ENCODE measurements around the gene TLK2. TPM values are rescaled to one million over a fixed set of nuclear protein-coding genes. Genes with fewer than 3 reads are reported as not detected.

The TLK2 gene
- total RNA-seq, 1 experiment from 2014 or later = 56.1 TPM

DNA sequence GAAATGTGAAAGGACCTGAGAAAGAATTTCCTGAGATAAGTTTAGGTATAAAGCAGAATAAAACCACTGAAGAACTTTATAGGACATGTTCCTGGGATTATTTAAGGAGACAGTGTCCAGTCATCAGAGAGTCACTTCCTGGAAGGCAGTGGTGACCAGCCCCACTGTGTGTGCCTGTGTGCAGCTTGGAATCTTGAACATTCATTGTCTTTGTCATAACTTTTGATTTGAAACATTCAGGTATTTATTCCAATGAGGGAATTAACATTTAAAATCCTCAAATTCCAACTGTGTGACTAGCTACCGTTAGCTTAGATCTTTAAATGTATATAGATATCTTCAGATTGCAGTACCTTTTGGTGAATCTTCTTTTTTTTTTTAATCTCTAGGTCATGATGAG, 87.2 kb downstream of the TLK2 start:
- intact Hi-C loops (cut with micrococcal nuclease) = no loop called here
- Mint-ChIP-seq H3K4me3 (ENCODE audit: unreplicated experiment) (no peak overlapping the region), H3K27ac (ENCODE audit: low read depth, unreplicated experiment) (peak overlapping the region; percentile 7), H3K27me3 (ENCODE audit: insufficient read depth, unreplicated experiment) (no peaks in the 10 kb centered on the region), H3K4me1 (ENCODE audit: insufficient read depth, unreplicated experiment) (peaks cover 9% of the 10 kb centered on the region), H3K9me3 (ENCODE audit: unreplicated experiment) (no peaks in the 10 kb centered on the region), H3K36me3 (ENCODE audit: insufficient read depth, unreplicated experiment) (peaks cover 81% of the 10 kb centered on the region)
- POLR2A ChIA-PET = interaction anchor here (0.6 to 0.7 kb wide), 3 partner anchors 476 to 784 kb away, joined by 3 to 4 read pairs (median 3); no protein-coding TSS in a partner anchor
- BruUV-seq (replicated peaks) = no TSS peak
- peak; percentile 35 for DNase-seq (ENCODE audit: unreplicated experiment)
- TF ChIP-seq, protein P1, sequence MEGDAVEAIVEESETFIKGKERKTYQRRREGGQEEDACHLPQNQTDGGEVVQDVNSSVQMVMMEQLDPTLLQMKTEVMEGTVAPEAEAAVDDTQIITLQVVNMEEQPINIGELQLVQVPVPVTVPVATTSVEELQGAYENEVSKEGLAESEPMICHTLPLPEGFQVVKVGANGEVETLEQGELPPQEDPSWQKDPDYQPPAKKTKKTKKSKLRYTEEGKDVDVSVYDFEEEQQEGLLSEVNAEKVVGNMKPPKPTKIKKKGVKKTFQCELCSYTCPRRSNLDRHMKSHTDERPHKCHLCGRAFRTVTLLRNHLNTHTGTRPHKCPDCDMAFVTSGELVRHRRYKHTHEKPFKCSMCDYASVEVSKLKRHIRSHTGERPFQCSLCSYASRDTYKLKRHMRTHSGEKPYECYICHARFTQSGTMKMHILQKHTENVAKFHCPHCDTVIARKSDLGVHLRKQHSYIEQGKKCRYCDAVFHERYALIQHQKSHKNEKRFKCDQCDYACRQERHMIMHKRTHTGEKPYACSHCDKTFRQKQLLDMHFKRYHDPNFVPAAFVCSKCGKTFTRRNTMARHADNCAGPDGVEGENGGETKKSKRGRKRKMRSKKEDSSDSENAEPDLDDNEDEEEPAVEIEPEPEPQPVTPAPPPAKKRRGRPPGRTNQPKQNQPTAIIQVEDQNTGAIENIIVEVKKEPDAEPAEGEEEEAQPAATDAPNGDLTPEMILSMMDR (IDR thresholded peaks at IDR 0.05; ENCODE audit: unreplicated experiment) = no peak
- CTCF ChIA-PET = no interaction called here

DNA sequence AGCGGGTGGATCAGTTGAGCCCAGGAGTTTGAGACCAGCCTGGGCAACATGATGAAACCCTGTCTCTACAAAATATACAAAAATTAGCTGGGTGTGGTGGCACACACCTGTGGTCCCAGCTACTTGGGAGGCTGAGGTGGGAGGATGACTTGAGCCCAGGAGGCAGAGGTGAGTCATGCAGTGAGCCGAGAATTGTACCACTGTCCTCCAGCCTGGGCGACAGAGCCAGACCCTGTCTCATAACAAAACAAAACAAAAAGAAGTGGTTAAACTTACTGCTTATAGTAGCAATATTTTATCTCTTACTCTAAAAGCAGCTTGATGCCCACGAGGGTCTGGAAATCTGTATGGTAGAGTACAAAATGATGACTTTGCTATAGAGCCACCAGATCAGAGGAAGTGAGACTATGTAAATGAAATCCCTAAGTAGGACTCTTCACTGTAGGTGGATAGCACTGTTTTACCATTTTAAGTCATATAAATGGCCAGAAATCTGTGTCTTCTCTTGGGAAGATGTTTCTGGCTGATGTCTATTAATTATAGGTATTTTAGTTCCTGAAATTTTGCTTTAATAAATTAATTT, 88.5 kb downstream of the TLK2 start:
- BruUV-seq (replicated peaks) = no TSS peak
- ChIA-PET POLR2A (interaction anchor here (0.5 to 1.5 kb wide), 5 partner anchors 8 to 420 kb away, joined by 3 read pairs; no protein-coding TSS in a partner anchor), CTCF (interaction anchor here (0.6 kb wide), 1 partner anchor 835 kb away, joined by 3 read pairs; no protein-coding TSS in a partner anchor)
- intact Hi-C loops (cut with micrococcal nuclease) = no loop called here
- Mint-ChIP-seq H3K36me3 (ENCODE audit: insufficient read depth, unreplicated experiment) (peaks cover 81% of the 10 kb centered on the region), H3K4me1 (ENCODE audit: insufficient read depth, unreplicated experiment) (peaks cover 9% of the 10 kb centered on the region), H3K27me3 (ENCODE audit: insufficient read depth, unreplicated experiment) (no peaks in the 10 kb centered on the region), H3K9me3 (ENCODE audit: unreplicated experiment) (no peaks in the 10 kb centered on the region), H3K27ac (ENCODE audit: low read depth, unreplicated experiment) (no peak overlapping the region), H3K4me3 (ENCODE audit: unreplicated experiment) (no peak overlapping the region)
- TF ChIP-seq, protein P1 (IDR thresholded peaks at IDR 0.05; ENCODE audit: unreplicated experiment) = no peak
- no peak for DNase-seq (ENCODE audit: unreplicated experiment)

DNA sequence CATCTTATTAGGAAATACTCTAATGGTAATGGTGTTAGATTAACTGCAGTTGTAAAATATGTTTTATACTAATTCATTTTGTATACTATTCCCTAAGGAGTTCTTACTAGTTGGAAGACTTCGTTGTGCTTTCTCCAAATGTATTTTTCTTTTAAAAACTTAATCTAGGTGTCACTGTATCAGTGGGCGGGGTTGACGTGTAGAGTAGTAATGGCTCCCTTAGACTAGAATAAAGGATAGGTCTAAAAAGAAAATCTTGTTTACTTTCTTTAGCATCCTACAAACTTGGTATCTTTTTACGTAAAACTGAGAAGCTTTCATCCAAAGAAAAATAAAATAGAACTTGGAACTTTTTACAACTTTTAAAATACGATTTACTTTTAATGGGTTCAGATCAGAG, 93.9 kb downstream of the TLK2 start:
- POLR2A ChIA-PET = interaction anchor here (0.9 kb wide), 1 partner anchor 10 kb away, joined by 3 read pairs; no protein-coding TSS in a partner anchor
- H3K4me3 Mint-ChIP-seq (ENCODE audit: unreplicated experiment) = no peak overlapping the region

DNA sequence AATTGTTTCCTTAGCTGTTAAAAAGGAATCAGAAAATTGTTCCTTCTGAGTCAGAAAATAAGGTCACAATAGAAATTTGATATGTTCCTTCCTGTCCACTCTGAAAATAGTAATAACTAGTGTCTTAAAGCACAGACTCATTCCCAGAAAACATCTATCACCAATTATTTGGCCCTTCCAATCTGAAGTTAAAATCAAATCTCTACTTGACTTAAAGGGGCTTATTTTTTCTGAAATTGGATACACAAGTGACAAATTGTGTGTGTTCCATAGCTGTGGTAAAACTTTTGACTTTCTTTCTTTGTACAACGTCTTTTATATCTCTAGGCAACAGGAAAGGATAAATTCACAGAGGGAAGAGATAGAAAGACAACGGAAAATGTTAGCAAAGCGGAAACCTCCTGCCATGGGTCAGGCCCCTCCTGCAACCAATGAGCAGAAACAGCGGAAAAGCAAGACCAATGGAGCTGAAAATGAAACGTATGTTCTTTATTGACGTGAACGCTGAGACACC, 94.3 kb downstream of the TLK2 start:
- H3K27ac Mint-ChIP-seq (ENCODE audit: low read depth, unreplicated experiment) = no peak overlapping the region
- peaks cover 5% of the 10 kb centered on the region for H3K4me1 Mint-ChIP-seq (ENCODE audit: insufficient read depth, unreplicated experiment)
- BruUV-seq (replicated peaks) = no TSS peak
- H3K9me3 Mint-ChIP-seq (ENCODE audit: unreplicated experiment) = no peaks in the 10 kb centered on the region
- no peak overlapping the region for H3K4me3 Mint-ChIP-seq (ENCODE audit: unreplicated experiment)
- no peaks in the 10 kb centered on the region for H3K27me3 Mint-ChIP-seq (ENCODE audit: insufficient read depth, unreplicated experiment)
- CTCF ChIA-PET = no interaction called here
- intact Hi-C loops (cut with micrococcal nuclease) = no loop called here
- H3K36me3 Mint-ChIP-seq (ENCODE audit: insufficient read depth, unreplicated experiment) = peaks cover 91% of the 10 kb centered on the region
- no peak for DNase-seq (ENCODE audit: unreplicated experiment)
- POLR2A ChIA-PET = interaction anchor here (0.9 kb wide), 1 partner anchor 10 kb away, joined by 3 read pairs; no protein-coding TSS in a partner anchor
- TF ChIP-seq, protein P1 (IDR thresholded peaks at IDR 0.05; ENCODE audit: unreplicated experiment) = no peak

More for the DNA sequence above, 93.9 kb downstream of the TLK2 start:
- Mint-ChIP-seq H3K4me1 (ENCODE audit: insufficient read depth, unreplicated experiment) (peaks cover 5% of the 10 kb centered on the region), H3K9me3 (ENCODE audit: unreplicated experiment) (no peaks in the 10 kb centered on the region), H3K27ac (ENCODE audit: low read depth, unreplicated experiment) (no peak overlapping the region), H3K36me3 (ENCODE audit: insufficient read depth, unreplicated experiment) (peaks cover 89% of the 10 kb centered on the region), H3K27me3 (ENCODE audit: insufficient read depth, unreplicated experiment) (no peaks in the 10 kb centered on the region)
- DNase-seq (ENCODE audit: unreplicated experiment) = no peak
- CTCF ChIA-PET = interaction anchor here (0.6 kb wide), 1 partner anchor 14 kb away, joined by 3 read pairs; no protein-coding TSS in a partner anchor
- intact Hi-C loops (cut with micrococcal nuclease) = no loop called here
- no TSS peak for BruUV-seq (replicated peaks)
- TF ChIP-seq, protein P1 (IDR thresholded peaks at IDR 0.05; ENCODE audit: unreplicated experiment) = no peak

Measured in MCF 10A (cell line).